SK-MEL-5 (cell line): ENCODE measurements around the gene NECAP2. TPM values are rescaled to one million over a fixed set of nuclear protein-coding genes. Genes with fewer than 3 reads are reported as not detected.
A peak's percentile ranks its signal among the peaks of the same experiment; 100 is the strongest.

Source experiments
- DNase-seq: peaks from one replicate; pipeline ENCODE4 v3.0.0-alpha.2; 2016; ENCODE audit warnings: low read depth, low spot score
- in situ Hi-C: cut with HindIII; loops from 2 replicates; pipeline ENCODE4 v1.10.0; 2016; ENCODE audit warnings: low sequenced_read_pairs, high pct_unique_total_duplicates, low pct_unique_long_range_greater_than_20kb
- polyA plus RNA-seq, 2 experiments: library from polyadenylated mRNA; depleted of rRNA; stranded (reverse); fragments of >200 nt; gene quantifications; 2 replicates each; pipeline ENCODE4 v1.2.3, GENCODE V29; 2015
- total RNA-seq: library from RNA; depleted of rRNA; stranded (reverse); fragments of >200 nt; shearing (Covaris generic); gene quantifications from 2 replicates; pipeline ENCODE4 v1.2.3, GENCODE V29; 2014; rRNA removed

NECAP2 gene
- 36.2 and 40.7 TPM in 2 replicates for total RNA-seq
- 23.4 and 23.7 TPM in 2 replicates for polyA plus RNA-seq (2015; cell fraction: cytosol; rRNA removed)
- polyA plus RNA-seq (2015; cell fraction: nucleus; rRNA removed) = 15.2 and 29.4 TPM in 2 replicates

GRCh38 chr1:16440470-16441281, at the start of gene NECAP2:
Gene NECAP2, plus strand, starts transcription at chr1:16440724. Its CDS starts 38 bp downstream, at chr1:16440762.
- peak; percentile 90 for DNase-seq
- in situ Hi-C loops = no loop called here

- in situ Hi-C loops = no loop called here
- DNase-seq = no peak
Observed at GRCh38 chr1:16391411-16391810, 49.1 kb upstream of the NECAP2 start.

GRCh38 chr1:16392740-16393569, 47.6 kb upstream of the NECAP2 start:
- in situ Hi-C loops = no loop called here
- no peak for DNase-seq

- no peak for DNase-seq
- in situ Hi-C loops = no loop called here
Observed at GRCh38 chr1:16393570-16394521, 46.7 kb upstream of the NECAP2 start.

GRCh38 chr1:16394977-16395376, 45.5 kb upstream of the NECAP2 start:
- in situ Hi-C loops = no loop called here
- no peak for DNase-seq

GRCh38 chr1:16396591-16396990, 43.9 kb upstream of the NECAP2 start:
- in situ Hi-C loops = no loop called here
- no peak for DNase-seq

GRCh38 chr1:16397120-16397519, 43.4 kb upstream of the NECAP2 start:
- no peak for DNase-seq
- in situ Hi-C loops = no loop called here

GRCh38 chr1:16398371-16398953, 42.1 kb upstream of the NECAP2 start:
- DNase-seq = no peak
- in situ Hi-C loops = no loop called here

GRCh38 chr1:16402742-16403141, 37.8 kb upstream of the NECAP2 start:
- in situ Hi-C loops = no loop called here
- no peak for DNase-seq

- in situ Hi-C loops = no loop called here
- no peak for DNase-seq
Observed at GRCh38 chr1:16405441-16405840, 35.1 kb upstream of the NECAP2 start.

GRCh38 chr1:16406868-16407267, 33.7 kb upstream of the NECAP2 start:
- no peak for DNase-seq
- in situ Hi-C loops = no loop called here

- in situ Hi-C loops = no loop called here
- no peak for DNase-seq
Observed at GRCh38 chr1:16409536-16410152, 30.9 kb upstream of the NECAP2 start.

GRCh38 chr1:16410803-16411202, 29.7 kb upstream of the NECAP2 start:
- in situ Hi-C loops = no loop called here
- no peak for DNase-seq

- peak; percentile 76 for DNase-seq
- in situ Hi-C loops = no loop called here
Observed at GRCh38 chr1:16413191-16413590, 27.3 kb upstream of the NECAP2 start.

- DNase-seq = no peak
Observed at GRCh38 chr1:16418823-16419425, 21.6 kb upstream of the NECAP2 start.

GRCh38 chr1:16420424-16421118, 20.0 kb upstream of the NECAP2 start:
- in situ Hi-C loops = no loop called here
- no peak for DNase-seq

More at GRCh38 chr1:16418823-16419425, 21.6 kb upstream of the NECAP2 start:
- in situ Hi-C loops = no loop called here
